ENCODE results near the gene GARIN3.

Gene GARIN3

GRCh38 chr5:157143127-157143971 lies 22.7 kb downstream of the GARIN3 start:
- peak; percentile 33 to 36 for DNase-seq

DNA sequence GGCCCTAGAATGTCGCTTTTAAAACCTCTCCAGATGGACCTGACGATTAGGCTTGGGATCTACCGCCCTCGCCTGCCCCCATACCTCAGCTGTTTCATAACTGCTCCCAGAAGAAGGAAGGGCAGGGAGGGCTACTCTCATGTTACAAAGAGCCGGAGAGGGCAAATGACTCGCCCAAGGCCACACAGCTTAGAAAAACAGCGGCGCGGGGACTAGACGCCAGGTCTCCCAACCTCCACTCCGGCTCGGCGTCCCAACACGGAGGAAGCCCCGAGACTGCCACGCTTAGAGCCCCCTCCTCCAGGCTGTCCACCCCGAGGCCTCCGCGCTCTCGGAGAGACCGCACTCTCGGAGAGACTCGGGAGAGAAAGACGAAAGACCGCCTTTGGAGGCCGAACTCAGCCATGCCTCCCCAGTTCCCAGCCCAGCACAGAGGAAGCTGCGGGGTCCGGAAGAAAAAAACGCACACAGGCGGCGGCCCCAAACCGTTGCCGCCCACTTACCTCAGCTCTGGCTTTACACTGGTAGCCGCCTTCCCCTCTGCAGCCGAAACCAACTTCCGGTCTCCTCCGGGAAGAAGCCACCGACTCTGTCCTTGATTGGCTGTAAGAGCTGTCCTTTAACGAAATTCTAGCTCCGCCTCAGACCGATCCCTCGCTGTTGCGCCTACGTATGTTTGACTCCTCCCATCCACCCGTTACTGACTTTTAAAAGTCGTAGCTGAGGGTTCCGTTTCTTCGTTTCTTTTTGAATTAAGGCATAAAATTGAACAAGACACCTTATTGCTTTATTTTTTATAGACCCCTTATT lies 23.5 kb downstream of the GARIN3 start, which contains the start of gene MED7:
Gene MED7 (minus strand): TSS at position 549 of the 810 bp plus-strand sequence. CDS start 3,434 bp downstream, outside the sequence.
- DNase-seq: peak; percentile 75 to 94

DNA sequence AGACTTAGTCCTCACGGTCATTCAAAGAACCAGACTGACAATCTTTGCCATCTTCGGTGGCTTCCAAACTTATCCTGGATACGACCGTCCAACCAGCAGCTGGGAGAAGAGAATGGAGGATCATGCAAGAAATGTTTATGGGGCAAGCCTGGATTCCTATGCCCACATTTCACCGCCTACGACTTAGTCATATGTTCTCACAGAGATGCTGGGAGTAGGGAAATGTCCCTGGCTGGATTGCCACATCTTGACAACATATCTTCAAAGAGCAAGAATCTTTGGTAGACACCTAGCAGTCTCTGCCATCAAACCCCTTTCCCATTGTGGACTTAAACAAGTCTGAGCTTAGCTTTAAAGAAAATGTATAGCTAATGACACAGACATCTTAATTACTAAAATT lies 28.4 kb downstream of the GARIN3 start:
- DNase-seq: no peak

DNA sequence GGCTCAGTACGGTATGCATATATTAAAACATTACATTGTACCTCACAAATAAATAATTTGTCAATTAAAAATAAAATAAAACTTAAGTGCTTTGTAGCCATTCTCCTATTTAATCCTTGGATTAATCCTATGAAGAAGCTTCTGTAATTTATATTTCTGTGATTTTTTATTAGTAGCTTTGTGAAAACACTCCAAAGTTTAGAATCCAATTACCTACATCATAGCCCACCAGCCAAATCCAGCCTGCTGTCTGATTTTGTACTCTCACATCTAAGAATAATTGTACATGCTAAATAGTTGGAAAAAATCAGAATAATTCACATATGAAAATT lies 33.8 kb downstream of the GARIN3 start:
- no peak for DNase-seq

DNA sequence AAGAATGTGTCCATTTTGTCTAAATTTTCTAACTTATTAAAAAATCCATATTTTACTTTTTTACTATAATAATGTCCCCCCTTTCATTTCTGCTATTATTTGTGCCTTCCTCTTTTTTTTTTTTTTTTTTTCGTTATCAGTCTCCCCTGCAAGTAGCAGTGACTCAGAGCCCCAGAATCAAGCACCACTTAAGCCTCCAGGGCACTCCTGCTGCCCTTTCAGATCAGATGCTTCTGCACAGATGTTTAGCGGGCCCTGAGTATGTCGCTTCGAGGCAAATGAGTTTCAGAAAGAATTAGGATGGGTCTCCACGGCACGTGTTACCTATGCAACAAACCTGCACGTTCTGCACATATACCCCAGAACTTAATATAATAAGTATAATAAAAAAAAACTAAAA lies 35.1 kb downstream of the GARIN3 start:
- DNase-seq: no peak

DNA sequence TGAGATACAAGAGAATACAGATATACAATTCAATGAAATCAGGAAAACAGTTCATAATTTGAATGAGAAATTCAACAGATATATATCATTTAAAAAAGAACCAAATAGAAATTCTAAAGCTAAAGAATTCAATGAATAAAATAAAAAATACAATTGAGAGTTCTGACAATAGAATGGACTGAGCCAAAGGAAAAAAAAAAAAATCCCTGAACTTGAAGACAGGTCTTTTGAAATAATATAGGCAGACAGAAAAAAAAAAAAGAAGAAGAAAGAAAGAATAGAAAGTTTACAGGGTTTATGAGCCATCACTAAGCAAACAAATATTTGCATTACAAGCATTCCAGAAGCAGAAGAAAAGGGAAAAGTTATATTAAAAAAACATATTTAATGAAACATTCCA lies 44.4 kb downstream of the GARIN3 start:
- no peak for DNase-seq

GRCh38 chr5:157120102-157120501 lies 46.0 kb downstream of the GARIN3 start:
- DNase-seq: no peak

DNA sequence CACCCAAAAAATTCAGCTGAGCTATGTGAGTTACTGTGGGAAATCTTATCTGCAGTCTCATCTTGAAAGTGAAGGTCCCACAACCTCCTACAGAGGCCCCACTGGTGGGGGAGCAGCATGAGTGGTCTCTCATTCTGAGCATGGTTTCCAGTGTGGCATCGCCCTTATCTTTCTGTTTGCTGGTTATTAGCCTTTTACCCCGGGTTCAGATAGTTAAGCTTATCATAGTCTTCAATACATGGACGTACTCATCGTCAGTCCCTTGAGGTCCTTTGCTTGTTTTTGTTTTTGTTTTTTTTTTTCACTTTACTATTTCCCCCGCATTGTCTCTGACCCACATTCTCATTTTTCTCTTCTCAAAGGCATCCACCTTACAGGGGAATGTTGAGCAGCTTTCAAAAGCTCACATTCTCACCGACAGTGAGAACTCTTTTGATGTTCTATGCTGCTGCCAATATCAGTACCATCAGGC lies 49.5 kb downstream of the GARIN3 start:
- DNase-seq: no peak

DNA sequence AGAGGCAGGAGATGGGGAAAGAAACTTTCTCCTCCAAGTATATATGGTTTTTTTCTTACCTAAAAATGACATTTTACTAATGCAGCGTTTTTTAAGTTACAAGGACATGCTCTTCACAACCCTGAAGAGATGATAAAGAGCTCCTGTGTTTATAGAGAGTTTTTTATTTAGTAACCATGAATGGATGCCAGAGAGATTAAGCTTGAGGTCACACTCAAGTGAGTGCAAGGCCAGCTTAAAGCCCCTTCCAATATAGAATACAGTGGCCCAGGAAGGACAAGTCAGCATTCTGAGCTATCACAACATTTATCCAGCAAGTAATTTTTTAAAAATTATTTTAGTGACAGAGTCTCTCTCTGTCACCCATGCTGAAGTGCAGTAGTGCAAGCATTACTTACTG lies 50.6 kb downstream of the GARIN3 start:
- DNase-seq: no peak

- DNase-seq: no peak
Measured at GRCh38 chr5:157115012-157115411, 51.1 kb downstream of the GARIN3 start.

GRCh38 chr5:157113002-157113401 lies 53.1 kb downstream of the GARIN3 start:
- no peak for DNase-seq
